OCI-LY3 (cell line): ENCODE measurements around the gene ARAP1.

Experiments
- H2AFZ ChIP-seq: fragments of 200-600, 300-600 bp; shearing (Covaris generic); 2 replicates; pipeline ENCODE4 v1.6.0; 2014; ENCODE audit warnings: antibody characterized with exemption, low read depth, low read length
- H3K27ac ChIP-seq: fragments of 200-600, 300-600 bp; sonication (generic); 2 replicates; pipeline ENCODE4 v1.5.1; 2014; ENCODE audit warnings: mild to moderate bottlenecking, low read length, moderate library complexity, mixed read lengths
- H3K27me3 ChIP-seq: fragments of 200-600, 300-600 bp; sonication (generic); 2 replicates; pipeline ENCODE4 v1.6.1; 2014; ENCODE audit warnings: low read depth, low read length, mixed read lengths
- H3K36me3 ChIP-seq: fragments of 200-600, 300-600 bp; sonication (generic); replicated peaks from 2 replicates; pipeline ENCODE3; 2014; ENCODE audit warnings: low read depth, low read length, mixed read lengths
- H3K4me1 ChIP-seq: fragments of 300-600, 200-600 bp; sonication (generic); 2 replicates; pipeline ENCODE4 v1.6.1; 2014; ENCODE audit warnings: low read length, mixed read lengths
- H3K4me2 ChIP-seq: fragments of 200-600, 300-600 bp; sonication (generic); 2 replicates; pipeline ENCODE4 v1.6.1; 2014; ENCODE audit warnings: low read length, mixed read lengths
- H3K4me3 ChIP-seq: fragments of 300-600, 200-600 bp; sonication (generic); 2 replicates; pipeline ENCODE4 v1.5.1; 2014; ENCODE audit warnings: antibody characterized with exemption, mild to moderate bottlenecking, low read length, moderate library complexity
- H3K79me2 ChIP-seq: fragments of 300-600, 200-600 bp; shearing (Covaris generic); 2 replicates; pipeline ENCODE4 v1.6.1; 2014; ENCODE audit warnings: mild to moderate bottlenecking, low read length, mixed read lengths
- H3K9ac ChIP-seq: fragments of 300-600, 200-600 bp; shearing (Covaris generic); 2 replicates; pipeline ENCODE4 v1.6.0; 2014; ENCODE audit warnings: mild to moderate bottlenecking, low read length, moderate library complexity
- H3K9me3 ChIP-seq: fragments of 200-600, 300-600 bp; shearing (Covaris generic); 2 replicates; pipeline ENCODE4 v1.6.1; 2014; ENCODE audit warnings: low read length, mixed read lengths; ENCODE audit not compliant: insufficient read depth
- H4K20me1 ChIP-seq: fragments of 200-600, 300-600 bp; sonication (generic); 2 replicates; pipeline ENCODE4 v1.6.1; 2016; ENCODE audit warnings: low read length, mixed read lengths; ENCODE audit not compliant: insufficient read depth
- CTCF ChIP-seq: fragments of 200-600, 300-600 bp; sonication (generic); IDR thresholded peaks from 2 replicates; pipeline ENCODE4 v1.5.1; 2014; ENCODE audit warnings: antibody characterized with exemption, low read length, low read depth
- EZH2phosphoT487 ChIP-seq: fragments of 200-600 bp; shearing (Covaris generic); IDR thresholded peaks from 2 replicates; pipeline ENCODE4 v1.6.1; 2018; ENCODE audit warnings: antibody characterized with exemption, mixed run types, low read depth

Gene ARAP1

DNA sequence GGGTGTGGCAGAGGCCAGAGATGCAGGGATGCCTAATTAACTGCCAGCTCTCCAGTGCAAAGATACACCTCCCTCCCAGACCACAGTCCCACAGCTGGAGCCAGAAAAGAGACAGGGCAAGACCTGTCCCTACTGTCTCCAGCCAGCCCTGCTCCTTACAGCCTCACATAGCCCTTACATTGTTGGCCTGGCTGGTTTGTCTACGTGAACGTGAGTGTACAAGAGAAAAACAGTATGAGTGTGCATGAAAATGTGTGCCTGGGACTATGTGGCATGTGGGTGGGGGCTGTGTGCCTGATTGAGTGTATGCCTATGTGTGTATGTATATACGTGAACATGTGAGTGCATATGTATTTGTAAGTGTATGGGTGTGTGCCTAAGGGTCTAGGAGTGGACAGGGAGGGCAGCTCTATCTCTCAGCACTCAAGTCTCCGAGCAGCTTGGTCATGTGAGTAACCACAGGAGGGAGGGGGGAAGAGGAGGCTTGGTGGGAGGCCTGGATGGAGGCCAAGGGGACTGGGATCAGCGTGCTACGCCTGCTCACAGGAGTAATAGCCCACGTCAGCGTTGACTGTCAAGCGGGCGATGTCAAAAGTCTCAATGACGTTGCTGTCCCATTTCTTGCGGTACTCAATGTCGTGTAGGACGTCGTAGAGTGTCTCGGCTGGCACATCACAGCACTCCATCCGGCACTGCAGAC lies 6.6 kb upstream of the ARAP1 start:
- H3K79me2 ChIP-seq: no peaks in the 10 kb centered on the region
- H3K4me1 ChIP-seq: peaks cover 17% of the 10 kb centered on the region

GRCh38 chr11:72758304-72758689 lies 6.1 kb upstream of the ARAP1 start:
- TF ChIP-seq EZH2phosphoT487 (no peak), CTCF (no peak)
- H3K27ac ChIP-seq: no peak overlapping the region
- H3K79me2 ChIP-seq: no peaks in the 10 kb centered on the region
- peaks cover 12% of the 10 kb centered on the region for H3K4me1 ChIP-seq
- no peaks in the 10 kb centered on the region for H4K20me1 ChIP-seq
- H2AFZ ChIP-seq: no peak overlapping the region
- no peaks in the 10 kb centered on the region for H3K27me3 ChIP-seq
- no peaks in the 10 kb centered on the region for H3K9me3 ChIP-seq
- H3K4me2 ChIP-seq: no peak overlapping the region
- H3K9ac ChIP-seq: no peak overlapping the region
- H3K4me3 ChIP-seq: no peak overlapping the region
- no peaks in the 10 kb centered on the region for H3K36me3 ChIP-seq

More for the DNA sequence above, 6.6 kb upstream of the ARAP1 start:
- TF ChIP-seq EZH2phosphoT487 (no peak), CTCF (no peak)
- no peak overlapping the region for H3K4me3 ChIP-seq
- H3K9ac ChIP-seq: no peak overlapping the region
- no peak overlapping the region for H2AFZ ChIP-seq
- H3K36me3 ChIP-seq: no peaks in the 10 kb centered on the region
- H3K4me2 ChIP-seq: no peak overlapping the region
- no peaks in the 10 kb centered on the region for H3K27me3 ChIP-seq
- H3K9me3 ChIP-seq: no peaks in the 10 kb centered on the region
- H4K20me1 ChIP-seq: no peaks in the 10 kb centered on the region
- no peak overlapping the region for H3K27ac ChIP-seq

DNA sequence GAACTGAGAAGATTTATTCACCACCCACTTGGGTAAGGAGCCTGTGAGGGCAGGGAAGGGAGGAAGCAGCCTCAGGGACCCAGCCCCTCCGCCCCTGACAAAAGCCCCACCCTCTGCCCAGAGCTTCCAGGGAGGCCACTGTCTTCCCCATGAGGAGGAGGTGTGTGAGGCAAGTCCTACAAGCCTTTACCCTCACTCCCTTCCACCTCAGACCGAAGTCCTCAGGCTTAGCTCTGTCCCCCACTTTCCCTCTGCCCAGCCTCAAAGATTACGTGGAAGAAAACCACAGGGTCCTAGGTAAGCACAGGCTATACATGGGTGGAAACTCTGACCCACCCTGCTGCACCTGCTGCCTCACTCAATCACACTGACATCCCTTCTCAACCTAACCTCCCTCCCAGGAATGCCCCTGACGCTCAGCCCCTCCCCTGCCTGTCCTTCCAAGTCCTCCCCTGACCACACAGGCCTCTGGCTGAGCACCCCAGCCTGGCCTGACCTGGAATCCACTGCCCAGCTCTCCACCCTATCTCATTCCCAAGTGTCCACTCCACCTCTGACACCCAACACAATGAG lies 3.6 kb upstream of the ARAP1 start:
- H3K4me3 ChIP-seq: no peak overlapping the region
- peaks cover 13% of the 10 kb centered on the region for H3K4me1 ChIP-seq
- H3K79me2 ChIP-seq: peaks cover 13% of the 10 kb centered on the region
- no peaks in the 10 kb centered on the region for H3K9me3 ChIP-seq
- H4K20me1 ChIP-seq: no peaks in the 10 kb centered on the region
- H3K27me3 ChIP-seq: no peaks in the 10 kb centered on the region
- no peak for TF ChIP-seq EZH2phosphoT487
- no peak for TF ChIP-seq CTCF
- no peak overlapping the region for H3K4me2 ChIP-seq
- no peaks in the 10 kb centered on the region for H3K36me3 ChIP-seq
- H3K27ac ChIP-seq: no peak overlapping the region
- H2AFZ ChIP-seq: no peak overlapping the region
- H3K9ac ChIP-seq: no peak overlapping the region

GRCh38 chr11:72754544-72755155 lies 2.4 kb upstream of the ARAP1 start:
- TF ChIP-seq CTCF (no peak), EZH2phosphoT487 (no peak)
- Histone ChIP-seq H3K9me3 (no peaks in the 10 kb centered on the region), H3K27ac (no peak overlapping the region), H3K4me3 (no peak overlapping the region), H3K4me1 (peaks cover 16% of the 10 kb centered on the region), H4K20me1 (no peaks in the 10 kb centered on the region), H3K79me2 (peaks cover 24% of the 10 kb centered on the region), H2AFZ (no peak overlapping the region), H3K36me3 (no peaks in the 10 kb centered on the region), H3K4me2 (no peak overlapping the region), H3K9ac (no peak overlapping the region), H3K27me3 (no peaks in the 10 kb centered on the region)
